H1 (cell line): Measurements from ENCODE around the gene HOTAIR.

Source experiments
- CEBPB ChIP-seq: IDR thresholded peaks from 2 replicates; pipeline ENCODE4 v1.6.1; 2012; ENCODE audit warnings: low read depth, low read length
- CHD2 ChIP-seq: IDR thresholded peaks from 2 replicates; pipeline ENCODE4 v1.6.1; 2012; ENCODE audit warnings: low read length, improper control_type of control experiment
- EGR1 ChIP-seq: IDR thresholded peaks from 2 replicates; pipeline ENCODE4 v1.6.1; 2011; ENCODE audit warnings: low read depth, low read length, borderline replicate concordance
- EP300 ChIP-seq, 2 experiments: IDR thresholded peaks; 1 replicate in 1 of 2; 2 replicates in 1 of 2; pipeline ENCODE4 v1.6.1; 2011 to 2012; ENCODE audit warnings: low read depth in 2 of 2, low read length in 2 of 2, mild to moderate bottlenecking in 2 of 2, borderline replicate concordance in 1 of 2, inconsistent platforms in 1 of 2, moderate library complexity in 1 of 2
- EZH2 ChIP-seq: fragments of 200-600 bp; sonication (generic); IDR thresholded peaks from 2 replicates; pipeline ENCODE4 v1.7.1; 2012; ENCODE audit warnings: low read depth, mild to moderate bottlenecking, moderate library complexity, low read length, inconsistent platforms; ENCODE audit not compliant: severe bottlenecking
- GABPA ChIP-seq: IDR thresholded peaks from 2 replicates; pipeline ENCODE4 v1.6.1; 2011; ENCODE audit warnings: mild to moderate bottlenecking, low read length, moderate library complexity, borderline replicate concordance; ENCODE audit not compliant: insufficient read depth
- NRF1 ChIP-seq: IDR thresholded peaks from 2 replicates; pipeline ENCODE4 v1.6.1; 2011; ENCODE audit warnings: mild to moderate bottlenecking, low read depth, low read length, improper control_type of control experiment
- POLR2A ChIP-seq, 2 experiments: IDR thresholded peaks; 1 replicate in 1 of 2; 2 replicates in 1 of 2; pipeline ENCODE4 v1.6.1; 2011; ENCODE audit warnings: low read depth in 2 of 2, low read length in 2 of 2, mild to moderate bottlenecking in 2 of 2; ENCODE audit errors: control extremely low read depth in 1 of 2
- POLR2AphosphoS5 ChIP-seq: IDR thresholded peaks from 2 replicates; pipeline ENCODE4 v1.6.1; 2011; ENCODE audit warnings: low read depth, low read length
- SIN3A ChIP-seq, 2 experiments: IDR thresholded peaks in 1 of 2; conservative IDR thresholded peaks in 1 of 2; 2 replicates each; pipeline ENCODE4 v1.6.1; 2011 to 2012; ENCODE audit warnings: low read length in 2 of 2, improper control_type of control experiment in 1 of 2, low read depth in 1 of 2, mild to moderate bottlenecking in 1 of 2
- SRF ChIP-seq: IDR thresholded peaks from 2 replicates; pipeline ENCODE4 v1.6.1; 2011; ENCODE audit warnings: mild to moderate bottlenecking, low read depth, low read length, moderate library complexity
- ZNF274 ChIP-seq: IDR thresholded peaks from 2 replicates; pipeline ENCODE4 v1.7.0; 2012; ENCODE audit warnings: low read length, borderline replicate concordance; ENCODE audit errors: extremely low read depth
- TF ChIP-seq, protein P1 (sequence below), 3 experiments: IDR thresholded peaks; 1 replicate in 2 of 3; 2 replicates in 1 of 3; pipeline versions ENCODE4 v1.5.1 to v1.6.1; 2011; ENCODE audit warnings: low read length in 3 of 3, mild to moderate bottlenecking in 3 of 3, inconsistent platforms in 2 of 3, low read depth in 1 of 3, moderate library complexity in 1 of 3; ENCODE audit not compliant: insufficient read depth in 1 of 3; ENCODE audit errors: control extremely low read depth in 1 of 3
- TF ChIP-seq, protein P2 (sequence below): IDR thresholded peaks from 2 replicates; pipeline ENCODE4 v1.6.1; 2012; ENCODE audit warnings: inconsistent platforms

DNA sequence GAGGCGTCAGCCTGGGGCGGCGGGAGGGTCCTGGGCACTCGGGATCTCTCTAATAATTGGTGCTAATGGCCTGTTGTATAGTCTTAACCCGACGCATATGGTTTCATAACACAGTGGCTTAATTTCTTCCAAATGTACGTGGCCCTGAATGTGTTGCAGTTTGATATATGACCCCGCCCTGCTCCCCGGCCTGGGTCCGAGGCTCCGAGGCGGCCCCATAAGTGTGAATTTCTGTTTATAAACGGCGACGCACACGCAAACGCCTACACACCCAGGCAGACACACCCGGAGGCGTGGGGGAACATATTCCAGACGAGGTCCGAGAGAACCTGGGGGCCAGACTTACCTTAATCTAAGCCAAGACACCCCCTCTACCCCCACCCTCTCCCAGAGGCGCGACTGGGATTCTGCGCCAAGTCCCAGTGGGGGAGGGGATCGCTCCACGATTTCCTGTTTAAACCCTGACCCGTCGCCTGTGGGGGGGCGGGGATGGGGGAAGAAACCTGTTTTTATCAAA, 43.8 kb upstream of the HOTAIR start:
- TF ChIP-seq, protein P1, sequence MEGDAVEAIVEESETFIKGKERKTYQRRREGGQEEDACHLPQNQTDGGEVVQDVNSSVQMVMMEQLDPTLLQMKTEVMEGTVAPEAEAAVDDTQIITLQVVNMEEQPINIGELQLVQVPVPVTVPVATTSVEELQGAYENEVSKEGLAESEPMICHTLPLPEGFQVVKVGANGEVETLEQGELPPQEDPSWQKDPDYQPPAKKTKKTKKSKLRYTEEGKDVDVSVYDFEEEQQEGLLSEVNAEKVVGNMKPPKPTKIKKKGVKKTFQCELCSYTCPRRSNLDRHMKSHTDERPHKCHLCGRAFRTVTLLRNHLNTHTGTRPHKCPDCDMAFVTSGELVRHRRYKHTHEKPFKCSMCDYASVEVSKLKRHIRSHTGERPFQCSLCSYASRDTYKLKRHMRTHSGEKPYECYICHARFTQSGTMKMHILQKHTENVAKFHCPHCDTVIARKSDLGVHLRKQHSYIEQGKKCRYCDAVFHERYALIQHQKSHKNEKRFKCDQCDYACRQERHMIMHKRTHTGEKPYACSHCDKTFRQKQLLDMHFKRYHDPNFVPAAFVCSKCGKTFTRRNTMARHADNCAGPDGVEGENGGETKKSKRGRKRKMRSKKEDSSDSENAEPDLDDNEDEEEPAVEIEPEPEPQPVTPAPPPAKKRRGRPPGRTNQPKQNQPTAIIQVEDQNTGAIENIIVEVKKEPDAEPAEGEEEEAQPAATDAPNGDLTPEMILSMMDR (IDR thresholded peaks at IDR 0.05; ENCODE audit: control extremely low read depth in 1 of 3, insufficient read depth in 1 of 3, low read depth in 1 of 3, low read length in 3 of 3), result no peak
- TF ChIP-seq SRF (no peak), SIN3A (conservative IDR thresholded peaks at IDR 0.05 in 1 of 2, IDR thresholded peaks at IDR 0.05 in 1 of 2; ENCODE audit: low read depth in 1 of 2, low read length in 2 of 2) (no peak), POLR2AphosphoS5 (no peak), CHD2 (no peak), EGR1 (no peak), NRF1 (no peak), GABPA (no peak), EZH2 (peak; percentile 66), ZNF274 (no peak), EP300 (IDR thresholded peaks at IDR 0.05; ENCODE audit: borderline replicate concordance in 1 of 2, low read depth in 2 of 2, low read length in 2 of 2) (no peak), CEBPB (no peak), POLR2A (IDR thresholded peaks at IDR 0.05; ENCODE audit: control extremely low read depth in 1 of 2, low read depth in 2 of 2, low read length in 2 of 2) (no peak)
- TF ChIP-seq, protein P2, sequence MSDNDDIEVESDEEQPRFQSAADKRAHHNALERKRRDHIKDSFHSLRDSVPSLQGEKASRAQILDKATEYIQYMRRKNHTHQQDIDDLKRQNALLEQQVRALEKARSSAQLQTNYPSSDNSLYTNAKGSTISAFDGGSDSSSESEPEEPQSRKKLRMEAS, result no peak
